Activated CD8-positive, alpha-beta T cell treated with anti-CD3 and anti-CD28 coated beads for 36 hours (primary cell): ENCODE measurements around the gene DLX4. TPM values are rescaled to one million over a fixed set of nuclear protein-coding genes. Genes with fewer than 3 reads are reported as not detected.

Source experiments
- ATAC-seq: fragments of 200-7000 bp; cut with Tn5 transposase; one replicate; pipeline ENCODE4 v1.10.0; 2021; ENCODE audit warnings: mild to moderate bottlenecking, moderate library complexity
- CTCF ChIA-PET: fragments of 350-600 bp; sonication (Branson Sonifier 250); formaldehyde crosslinking; loops from one replicate; lab custom pipeline; 2021; ENCODE audit warnings: antibody characterized with exemption; lab: Charles Lee
- POLR2A ChIA-PET: fragments of 350-600 bp; sonication (Branson Sonifier 250); formaldehyde crosslinking; loops from one replicate; lab custom pipeline; 2021; ENCODE audit warnings: antibody characterized with exemption; lab: Charles Lee
- DNase-seq: peaks from one replicate; pipeline ENCODE4 v3.0.0-alpha.2; 2020
- H3K27ac Mint-ChIP-seq: one replicate; pipeline ENCODE4 v1.8.0; 2021; ENCODE audit warnings: mild to moderate bottlenecking, mixed read lengths
- H3K27me3 Mint-ChIP-seq: one replicate; pipeline ENCODE4 v1.8.0; 2021; ENCODE audit warnings: mixed read lengths
- H3K36me3 Mint-ChIP-seq: one replicate; pipeline ENCODE4 v1.8.0; 2021; ENCODE audit warnings: low read depth, mixed read lengths
- H3K4me1 Mint-ChIP-seq: one replicate; pipeline ENCODE4 v1.8.0; 2021; ENCODE audit warnings: low read depth, mixed read lengths
- H3K4me3 Mint-ChIP-seq: one replicate; pipeline ENCODE4 v1.8.0; 2021; ENCODE audit warnings: mild to moderate bottlenecking, moderate library complexity, mixed read lengths
- H3K9me3 Mint-ChIP-seq: one replicate; pipeline ENCODE4 v1.8.0; 2021; ENCODE audit warnings: mixed read lengths
- CTCF ChIP-seq: fragments of 200-600 bp; IDR thresholded peaks from one replicate; pipeline ENCODE4 v1.8.0; 2022; ENCODE audit warnings: antibody characterized with exemption, mild to moderate bottlenecking
- intact Hi-C: fragments of 100-400 bp; cut with micrococcal nuclease; formaldehyde crosslinking; loops from one replicate; pipeline ENCODE4 v1.10.0; 2022
- total RNA-seq, 2 experiments: library from RNA; stranded (reverse); gene quantifications; one replicate each; pipeline ENCODE4 v1.2.3, GENCODE V29; 2021

Gene DLX4
- total RNA-seq, 2 experiments from 2014 or later = 0.43 to 0.81 TPM

- ATAC-seq = peak; percentile 74
- Mint-ChIP-seq H3K9me3 (no peaks in the 10 kb centered on the region), H3K36me3 (no peaks in the 10 kb centered on the region), H3K4me3 (peak overlapping the region; percentile 82), H3K27me3 (peaks cover 80% of the 10 kb centered on the region), H3K27ac (peak overlapping the region; percentile 75), H3K4me1 (peaks cover 51% of the 10 kb centered on the region)
- ChIA-PET POLR2A (interaction anchor here (0.6 kb wide), 1 partner anchor 291 kb away, joined by 3 read pairs; no protein-coding TSS in a partner anchor), CTCF (no interaction called here)
- intact Hi-C loops = no loop called here
- peak; percentile 81 for DNase-seq
- no peak for TF ChIP-seq CTCF
These were observed 421 bp upstream of the DLX4 start for GRCh38 chr17:49968405-49969133.

- H3K9me3 Mint-ChIP-seq = no peaks in the 10 kb centered on the region
- peak overlapping the region; percentile 82 for H3K4me3 Mint-ChIP-seq
- DNase-seq (no peak), ATAC-seq (no peak)
- H3K36me3 Mint-ChIP-seq = no peaks in the 10 kb centered on the region
- intact Hi-C loops = no loop called here
- ChIA-PET CTCF (interaction anchor here (0.7 to 2.4 kb wide), 5 partner anchors 18 to 124 kb away, joined by 3 to 9 read pairs (median 3); no protein-coding TSS in a partner anchor), POLR2A (interaction anchor here (1.5 kb wide), 1 partner anchor 19 kb away, joined by 5 read pairs; no protein-coding TSS in a partner anchor)
- TF ChIP-seq CTCF = no peak
- H3K27me3 Mint-ChIP-seq = peaks cover 76% of the 10 kb centered on the region
- no peak overlapping the region for H3K27ac Mint-ChIP-seq
- H3K4me1 Mint-ChIP-seq = peaks cover 39% of the 10 kb centered on the region
These were observed 902 bp downstream of the DLX4 start for GRCh38 chr17:49969795-49970389.

- ATAC-seq (no peak), DNase-seq (no peak)
- intact Hi-C loops = no loop called here
- no peaks in the 10 kb centered on the region for H3K9me3 Mint-ChIP-seq
- TF ChIP-seq CTCF = no peak
- H3K27me3 Mint-ChIP-seq = peaks cover 72% of the 10 kb centered on the region
- POLR2A ChIA-PET = interaction anchor here (0.6 to 1.5 kb wide), 2 partner anchors 18 to 338 kb away, joined by 3 to 5 read pairs; no protein-coding TSS in a partner anchor
- CTCF ChIA-PET = interaction anchor here (0.7 to 2.4 kb wide), 6 partner anchors 18 to 124 kb away, joined by 3 to 9 read pairs (median 4); no protein-coding TSS in a partner anchor
- H3K36me3 Mint-ChIP-seq = no peaks in the 10 kb centered on the region
- no peak overlapping the region for H3K27ac Mint-ChIP-seq
- H3K4me3 Mint-ChIP-seq = peak overlapping the region; percentile 82
- peaks cover 35% of the 10 kb centered on the region for H3K4me1 Mint-ChIP-seq
These were observed 1.5 kb downstream of the DLX4 start for GRCh38 chr17:49970498-49970897.

GRCh38 chr17:49971199-49971847, 2.3 kb downstream of the DLX4 start:
- intact Hi-C loops = no loop called here
- TF ChIP-seq CTCF = no peak
- Mint-ChIP-seq H3K27me3 (peaks cover 66% of the 10 kb centered on the region), H3K27ac (no peak overlapping the region), H3K9me3 (no peaks in the 10 kb centered on the region), H3K36me3 (no peaks in the 10 kb centered on the region), H3K4me1 (peaks cover 32% of the 10 kb centered on the region), H3K4me3 (no peak overlapping the region)
- ChIA-PET POLR2A (interaction anchor here (1.5 kb wide), 1 partner anchor 17 kb away, joined by 5 read pairs; no protein-coding TSS in a partner anchor), CTCF (interaction anchor here (1.0 to 2.4 kb wide), 5 partner anchors 19 to 123 kb away, joined by 3 to 9 read pairs (median 4); no protein-coding TSS in a partner anchor)
- DNase-seq = no peak
- ATAC-seq = no peak
